Fibroblast of the aortic adventitia (primary cell): ENCODE measurements around the gene GON4L. TPM values are rescaled to one million over a fixed set of nuclear protein-coding genes. Genes with fewer than 3 reads are reported as not detected.

Source experiments
- DNase-seq: peaks from one replicate; pipeline ENCODE4 v3.0.0-alpha.2; 2010; ENCODE audit warnings: low read depth
- H3K4me3 ChIP-seq: 2 replicates; pipeline ENCODE4 v1.5.1; 2011; ENCODE audit warnings: low read depth, mild to moderate bottlenecking, control low read depth, low read length, moderate library complexity
- total RNA-seq: library from RNA; depleted of rRNA; stranded (reverse); fragments of >200 nt; gene quantifications from 2 replicates; pipeline ENCODE4 v1.2.3, GENCODE V29; 2012; ENCODE audit warnings: low replicate concordance
- TF ChIP-seq, protein P1 (sequence below): IDR thresholded peaks from 2 replicates; pipeline ENCODE4 v1.5.1; 2011; ENCODE audit warnings: mild to moderate bottlenecking, low read length, control low read depth, inconsistent platforms; ENCODE audit not compliant: insufficient read depth

Gene GON4L, protein sequence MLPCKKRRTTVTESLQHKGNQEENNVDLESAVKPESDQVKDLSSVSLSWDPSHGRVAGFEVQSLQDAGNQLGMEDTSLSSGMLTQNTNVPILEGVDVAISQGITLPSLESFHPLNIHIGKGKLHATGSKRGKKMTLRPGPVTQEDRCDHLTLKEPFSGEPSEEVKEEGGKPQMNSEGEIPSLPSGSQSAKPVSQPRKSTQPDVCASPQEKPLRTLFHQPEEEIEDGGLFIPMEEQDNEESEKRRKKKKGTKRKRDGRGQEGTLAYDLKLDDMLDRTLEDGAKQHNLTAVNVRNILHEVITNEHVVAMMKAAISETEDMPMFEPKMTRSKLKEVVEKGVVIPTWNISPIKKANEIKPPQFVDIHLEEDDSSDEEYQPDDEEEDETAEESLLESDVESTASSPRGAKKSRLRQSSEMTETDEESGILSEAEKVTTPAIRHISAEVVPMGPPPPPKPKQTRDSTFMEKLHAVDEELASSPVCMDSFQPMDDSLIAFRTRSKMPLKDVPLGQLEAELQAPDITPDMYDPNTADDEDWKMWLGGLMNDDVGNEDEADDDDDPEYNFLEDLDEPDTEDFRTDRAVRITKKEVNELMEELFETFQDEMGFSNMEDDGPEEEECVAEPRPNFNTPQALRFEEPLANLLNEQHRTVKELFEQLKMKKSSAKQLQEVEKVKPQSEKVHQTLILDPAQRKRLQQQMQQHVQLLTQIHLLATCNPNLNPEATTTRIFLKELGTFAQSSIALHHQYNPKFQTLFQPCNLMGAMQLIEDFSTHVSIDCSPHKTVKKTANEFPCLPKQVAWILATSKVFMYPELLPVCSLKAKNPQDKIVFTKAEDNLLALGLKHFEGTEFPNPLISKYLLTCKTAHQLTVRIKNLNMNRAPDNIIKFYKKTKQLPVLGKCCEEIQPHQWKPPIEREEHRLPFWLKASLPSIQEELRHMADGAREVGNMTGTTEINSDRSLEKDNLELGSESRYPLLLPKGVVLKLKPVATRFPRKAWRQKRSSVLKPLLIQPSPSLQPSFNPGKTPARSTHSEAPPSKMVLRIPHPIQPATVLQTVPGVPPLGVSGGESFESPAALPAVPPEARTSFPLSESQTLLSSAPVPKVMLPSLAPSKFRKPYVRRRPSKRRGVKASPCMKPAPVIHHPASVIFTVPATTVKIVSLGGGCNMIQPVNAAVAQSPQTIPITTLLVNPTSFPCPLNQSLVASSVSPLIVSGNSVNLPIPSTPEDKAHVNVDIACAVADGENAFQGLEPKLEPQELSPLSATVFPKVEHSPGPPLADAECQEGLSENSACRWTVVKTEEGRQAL (N-terminal part only)
- 39.9 and 50.0 TPM in 2 replicates for total RNA-seq

DNA sequence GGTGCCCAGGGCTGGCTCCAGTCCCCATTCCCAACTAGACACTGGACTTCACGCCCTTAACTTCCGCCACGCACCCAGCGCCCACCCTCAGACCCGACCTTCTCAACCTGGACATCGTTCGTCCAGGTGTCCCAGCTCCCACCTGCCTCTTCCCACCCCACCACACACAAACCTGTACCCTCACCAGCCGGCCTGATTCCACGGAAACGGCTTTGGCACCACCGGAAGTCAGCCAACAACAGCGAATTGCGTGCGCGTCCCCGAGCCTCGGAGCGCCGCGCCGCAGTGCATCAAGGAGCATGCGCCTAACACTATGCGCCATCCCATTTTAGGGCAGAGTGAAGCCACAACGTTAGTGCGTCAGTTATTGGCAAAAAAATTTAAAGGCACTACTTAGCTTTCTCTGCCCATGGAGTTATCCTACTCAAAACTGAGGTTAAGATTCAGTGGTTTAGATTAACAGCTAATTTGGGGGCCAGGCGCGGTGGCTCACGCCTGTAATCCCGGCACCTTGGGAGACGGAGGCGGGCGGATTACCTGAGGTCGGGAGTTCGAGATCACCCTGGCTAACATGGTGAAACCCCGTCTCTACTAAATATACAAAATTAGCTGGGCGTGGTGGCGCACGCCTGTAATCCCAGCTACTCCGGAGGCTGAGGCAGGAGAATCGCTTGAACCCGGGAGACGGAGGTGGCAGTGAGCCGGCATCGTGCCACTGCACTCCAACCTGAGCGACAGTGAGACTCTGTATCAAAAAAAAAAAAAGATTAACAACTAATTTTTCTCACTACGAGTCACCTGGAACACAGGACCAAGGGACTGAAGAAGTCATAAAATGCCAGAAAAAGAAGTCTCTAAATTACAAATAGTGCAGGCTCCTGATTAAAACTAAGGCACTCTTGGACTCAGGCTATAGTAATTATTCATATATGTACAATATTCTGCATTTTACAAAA lies at the start of gene GON4L:
Gene GON4L, minus strand, starts transcription at position 240 of the 956 bp plus-strand sequence. CDS start 3,434 bp downstream, outside the sequence.
- TF ChIP-seq, protein P1, sequence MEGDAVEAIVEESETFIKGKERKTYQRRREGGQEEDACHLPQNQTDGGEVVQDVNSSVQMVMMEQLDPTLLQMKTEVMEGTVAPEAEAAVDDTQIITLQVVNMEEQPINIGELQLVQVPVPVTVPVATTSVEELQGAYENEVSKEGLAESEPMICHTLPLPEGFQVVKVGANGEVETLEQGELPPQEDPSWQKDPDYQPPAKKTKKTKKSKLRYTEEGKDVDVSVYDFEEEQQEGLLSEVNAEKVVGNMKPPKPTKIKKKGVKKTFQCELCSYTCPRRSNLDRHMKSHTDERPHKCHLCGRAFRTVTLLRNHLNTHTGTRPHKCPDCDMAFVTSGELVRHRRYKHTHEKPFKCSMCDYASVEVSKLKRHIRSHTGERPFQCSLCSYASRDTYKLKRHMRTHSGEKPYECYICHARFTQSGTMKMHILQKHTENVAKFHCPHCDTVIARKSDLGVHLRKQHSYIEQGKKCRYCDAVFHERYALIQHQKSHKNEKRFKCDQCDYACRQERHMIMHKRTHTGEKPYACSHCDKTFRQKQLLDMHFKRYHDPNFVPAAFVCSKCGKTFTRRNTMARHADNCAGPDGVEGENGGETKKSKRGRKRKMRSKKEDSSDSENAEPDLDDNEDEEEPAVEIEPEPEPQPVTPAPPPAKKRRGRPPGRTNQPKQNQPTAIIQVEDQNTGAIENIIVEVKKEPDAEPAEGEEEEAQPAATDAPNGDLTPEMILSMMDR: no peak
- DNase-seq: peak; percentile 93

DNA sequence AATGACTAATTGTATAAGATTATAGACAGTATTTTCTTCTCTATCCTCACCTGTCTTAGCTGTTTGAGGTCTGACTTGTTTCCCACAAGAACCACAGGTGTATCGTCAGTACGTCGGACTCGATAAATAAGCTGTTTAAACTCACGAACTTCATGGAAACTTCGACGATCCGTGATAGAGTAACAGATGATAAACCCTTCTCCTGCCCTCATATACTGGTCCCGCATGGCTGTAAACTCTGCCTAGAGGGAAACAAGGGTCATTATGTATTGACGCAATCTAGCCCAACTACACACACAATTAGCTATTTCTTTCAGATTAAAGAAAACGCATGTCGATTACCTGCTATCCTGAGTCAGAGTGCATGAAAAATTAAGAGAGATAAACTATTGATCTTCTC lies 47.2 kb upstream of the GON4L start:
- H3K4me3 ChIP-seq: no peak overlapping the region
- TF ChIP-seq, protein P1: no peak
- DNase-seq: no peak

More for the DNA sequence above, at the start of gene GON4L:
- H3K4me3 ChIP-seq: peak within 1 kb of the TSS; percentile 93

DNA sequence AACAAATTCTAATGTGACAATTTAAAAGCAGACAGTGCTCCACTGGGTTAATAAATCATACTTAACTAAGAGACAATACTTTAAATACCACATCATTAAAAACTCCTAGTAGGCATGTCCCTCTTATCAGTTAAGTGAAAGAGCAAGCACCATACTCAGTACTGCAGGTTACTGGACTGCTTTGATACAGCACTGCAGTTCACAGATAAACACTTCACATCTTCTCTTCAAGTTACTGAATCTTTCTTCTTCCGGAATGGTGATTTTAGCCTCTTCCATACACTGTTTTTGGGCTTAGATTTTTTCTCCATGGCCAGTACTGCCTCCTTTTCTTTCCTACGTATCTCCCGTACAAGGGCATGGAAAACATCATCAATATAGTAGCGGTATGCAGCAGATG lies 43.1 kb upstream of the GON4L start:
- no peak overlapping the region for H3K4me3 ChIP-seq
- no peak for DNase-seq
- TF ChIP-seq, protein P1: no peak

DNA sequence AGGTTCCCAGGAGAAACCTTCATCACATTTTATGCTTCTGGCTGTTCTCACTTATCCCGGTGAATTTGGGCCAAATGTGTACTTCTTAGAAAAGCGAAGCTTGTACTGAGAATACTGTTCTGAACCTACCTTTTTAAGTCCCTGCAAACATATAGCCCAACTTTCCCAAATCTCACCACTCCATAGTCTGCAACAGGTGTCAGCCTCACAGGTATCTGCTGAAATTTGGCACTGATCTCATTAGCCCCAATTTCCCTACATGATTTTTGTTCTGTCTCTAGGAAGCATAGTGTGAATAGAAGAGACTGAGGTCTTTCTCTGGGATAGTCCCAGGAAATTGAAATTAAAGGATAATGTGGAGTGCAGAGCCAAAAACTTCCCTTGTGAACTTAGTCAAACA lies 42.7 kb upstream of the GON4L start:
- TF ChIP-seq, protein P1: no peak
- DNase-seq: no peak
- H3K4me3 ChIP-seq: no peak overlapping the region

DNA sequence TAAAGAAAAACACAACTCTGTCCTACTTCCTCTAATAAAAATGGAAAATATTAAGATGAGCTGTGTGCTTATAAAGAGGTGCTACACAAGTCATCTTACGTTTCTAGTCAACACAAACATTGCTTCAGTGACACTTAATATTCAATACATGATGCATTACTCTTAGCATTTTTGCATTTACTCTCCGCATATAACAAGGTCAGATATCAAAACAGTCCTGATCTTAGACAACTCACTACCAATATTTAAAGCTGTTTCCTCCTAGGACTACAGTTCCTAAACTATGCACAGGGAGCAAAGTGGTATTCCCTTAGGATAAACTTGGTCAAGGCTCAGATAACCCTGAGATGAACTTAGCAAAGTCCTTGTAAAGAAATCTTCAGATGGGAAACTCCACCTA lies 41.9 kb upstream of the GON4L start:
- no peak for DNase-seq
- TF ChIP-seq, protein P1: no peak
- H3K4me3 ChIP-seq: no peak overlapping the region
